ENCODE measurements around the gene PDILT.
"Not testable (repeated sequence)": the region's sequence is repeated elsewhere in the genome, so short reads cannot be mapped to it uniquely, and the experiment has no call there.

PDILT gene

DNA sequence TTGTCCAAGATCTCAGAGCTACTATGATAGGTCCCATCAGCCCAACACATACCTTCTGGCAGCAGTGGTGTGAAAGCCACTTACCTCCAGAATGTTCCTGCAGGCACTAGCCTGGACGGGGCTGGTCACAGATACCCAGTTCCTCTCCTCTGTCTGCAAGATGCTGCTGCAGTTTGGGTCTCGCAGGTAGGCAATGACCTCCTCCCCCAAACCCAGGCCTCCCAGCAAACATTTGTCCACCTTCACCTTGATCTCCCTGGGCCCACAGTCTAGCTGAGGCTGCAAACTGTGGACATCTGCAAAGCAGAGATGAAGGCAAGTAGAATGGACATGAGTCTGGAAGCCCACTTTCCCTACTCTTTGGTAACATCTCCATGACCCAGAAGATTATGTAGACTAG lies 84.4 kb downstream of the PDILT start:
- no peak for DNase-seq

GRCh38 chr16:20319406-20319805 lies 85.1 kb downstream of the PDILT start:
- no peak for DNase-seq

DNA sequence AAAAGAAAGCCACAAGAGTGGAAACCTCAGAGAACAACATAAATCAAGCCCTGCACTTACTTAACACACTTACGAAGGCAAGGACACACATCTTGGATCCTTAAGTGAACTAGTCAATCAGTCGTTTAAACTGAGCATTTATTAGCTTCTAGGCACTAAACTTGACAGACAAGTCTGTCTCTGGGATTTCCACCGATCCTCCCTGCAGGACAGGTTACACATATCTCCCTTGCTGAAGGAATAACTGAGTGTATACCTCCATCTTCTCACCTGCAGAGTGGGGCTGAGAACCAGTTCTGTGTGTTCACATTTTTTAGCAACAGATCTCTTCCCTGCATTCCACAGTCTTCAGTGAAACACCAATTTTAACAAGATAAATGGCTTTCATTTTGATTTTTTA lies 86.1 kb downstream of the PDILT start:
- DNase-seq, result no peak

DNA sequence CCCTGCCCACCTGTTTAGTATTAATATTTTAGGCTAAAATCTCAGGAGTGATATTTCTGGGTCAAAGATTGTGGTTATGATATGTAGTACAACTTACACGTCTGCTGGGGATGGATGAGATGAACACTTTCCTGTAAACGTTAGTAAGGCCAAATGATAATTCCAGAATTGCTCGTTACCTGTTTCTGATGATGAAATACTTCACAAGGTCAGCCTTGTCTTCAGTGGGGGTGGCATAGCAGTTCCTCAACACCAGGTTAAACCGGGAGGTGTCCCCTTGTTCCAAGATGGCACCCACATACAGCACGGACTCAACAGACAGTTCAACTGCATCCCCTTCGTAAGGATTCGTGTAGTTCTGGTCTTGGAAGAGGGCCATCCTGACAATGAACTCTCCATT lies 86.5 kb downstream of the PDILT start:
- DNase-seq, result no peak

GRCh38 chr16:20317117-20317516 lies 87.4 kb downstream of the PDILT start:
- DNase-seq, result no peak

GRCh38 chr16:20316715-20317114 lies 87.8 kb downstream of the PDILT start:
- no peak for DNase-seq

GRCh38 chr16:20315764-20316163 lies 88.8 kb downstream of the PDILT start:
- no peak for DNase-seq

GRCh38 chr16:20314575-20314974 lies 90.0 kb downstream of the PDILT start:
- no peak for DNase-seq

DNA sequence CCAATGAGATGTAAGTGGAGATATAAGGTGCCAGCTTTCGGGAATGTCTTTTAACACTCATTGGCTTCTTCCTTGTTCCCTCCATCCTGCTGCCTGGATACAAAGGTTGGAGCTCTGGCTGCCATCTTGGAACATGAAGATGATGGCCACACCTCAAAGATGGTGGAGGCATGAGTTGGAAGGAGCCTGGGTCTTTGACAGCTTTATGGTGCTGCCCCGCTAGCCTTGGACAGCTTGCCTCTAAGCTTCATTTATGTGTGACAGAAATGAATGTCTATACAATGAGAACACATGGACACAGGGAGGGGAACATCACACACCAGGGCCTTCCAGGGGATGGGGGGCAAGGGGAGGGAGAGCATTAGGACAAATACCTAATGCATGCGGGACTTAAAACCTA lies 90.8 kb downstream of the PDILT start:
- no peak for DNase-seq

- not testable (repeated sequence) for DNase-seq
These were observed 91.9 kb downstream of the PDILT start for GRCh38 chr16:20312536-20313095.

DNA sequence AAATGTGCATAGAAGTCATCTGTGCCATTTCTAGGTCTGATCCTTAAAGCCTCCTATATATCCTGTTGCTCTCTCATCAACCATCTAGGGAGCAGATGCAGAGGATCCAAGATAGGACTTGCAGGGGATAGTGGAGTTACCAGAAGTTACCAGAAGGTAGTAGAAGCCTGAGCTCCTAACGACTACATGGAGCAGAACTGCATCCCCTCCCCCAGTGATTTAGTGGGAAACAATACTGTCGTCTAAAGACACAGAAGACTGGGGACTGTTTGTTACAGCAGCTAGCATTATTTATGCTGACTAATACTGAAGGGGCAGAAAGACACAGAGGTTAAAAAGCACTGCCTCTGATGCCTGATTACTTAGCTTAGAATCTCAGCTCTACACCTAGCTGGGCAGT lies 93.0 kb downstream of the PDILT start:
- DNase-seq, result no peak

- DNase-seq, result no peak
These were observed 93.8 kb downstream of the PDILT start for GRCh38 chr16:20310421-20311395.

- no peak for DNase-seq
These were observed 94.8 kb downstream of the PDILT start for GRCh38 chr16:20309786-20310185.
